ENCODE data around the gene RCOR2.

DNA sequence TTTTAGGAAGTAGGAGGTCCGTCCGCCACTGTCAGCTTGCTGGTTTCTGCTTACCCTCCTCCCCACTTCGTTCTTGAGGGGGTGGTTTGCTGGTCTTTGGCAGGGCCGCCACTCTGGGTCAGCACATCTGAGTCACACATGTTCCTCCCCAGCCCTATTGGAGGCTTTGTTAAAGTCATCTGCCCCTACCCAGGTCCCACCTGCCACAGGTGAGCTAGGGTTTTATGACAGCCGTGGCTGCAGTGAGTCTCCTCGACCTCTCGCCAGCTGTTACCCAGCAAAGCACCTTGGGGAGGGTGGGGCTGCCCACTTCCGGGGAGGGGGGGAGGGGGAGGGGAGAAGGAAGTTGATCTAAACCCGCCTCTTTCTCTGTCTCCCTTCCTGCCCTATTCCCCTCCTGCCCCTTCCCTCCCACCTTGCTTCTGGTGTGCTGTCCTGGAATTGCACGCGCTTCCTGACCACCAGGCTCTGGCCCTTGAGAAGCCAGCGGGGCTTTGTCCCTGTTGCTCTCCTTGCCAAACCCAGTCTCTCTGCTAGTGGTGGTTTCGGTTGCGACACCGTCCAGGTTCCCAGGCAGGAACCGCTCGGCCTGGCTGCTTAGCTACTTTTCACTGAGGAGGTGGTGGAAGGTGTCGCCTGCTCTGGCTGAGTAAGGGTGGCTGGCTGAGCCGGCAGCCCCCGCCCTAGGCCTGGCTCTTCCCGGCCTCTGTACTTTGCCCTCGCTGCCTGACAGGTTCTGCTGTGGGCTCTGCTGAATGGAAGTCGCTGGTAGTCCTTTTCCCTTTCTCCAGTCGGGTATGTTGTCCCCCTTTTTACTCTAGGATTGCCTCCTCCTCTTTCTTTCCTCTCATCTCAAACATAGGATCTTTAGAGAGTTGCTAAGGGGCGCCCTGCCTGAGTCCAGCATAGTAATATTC lies 28.5 kb downstream of the RCOR2 start:
- TF ChIP-seq, protein P1, sequence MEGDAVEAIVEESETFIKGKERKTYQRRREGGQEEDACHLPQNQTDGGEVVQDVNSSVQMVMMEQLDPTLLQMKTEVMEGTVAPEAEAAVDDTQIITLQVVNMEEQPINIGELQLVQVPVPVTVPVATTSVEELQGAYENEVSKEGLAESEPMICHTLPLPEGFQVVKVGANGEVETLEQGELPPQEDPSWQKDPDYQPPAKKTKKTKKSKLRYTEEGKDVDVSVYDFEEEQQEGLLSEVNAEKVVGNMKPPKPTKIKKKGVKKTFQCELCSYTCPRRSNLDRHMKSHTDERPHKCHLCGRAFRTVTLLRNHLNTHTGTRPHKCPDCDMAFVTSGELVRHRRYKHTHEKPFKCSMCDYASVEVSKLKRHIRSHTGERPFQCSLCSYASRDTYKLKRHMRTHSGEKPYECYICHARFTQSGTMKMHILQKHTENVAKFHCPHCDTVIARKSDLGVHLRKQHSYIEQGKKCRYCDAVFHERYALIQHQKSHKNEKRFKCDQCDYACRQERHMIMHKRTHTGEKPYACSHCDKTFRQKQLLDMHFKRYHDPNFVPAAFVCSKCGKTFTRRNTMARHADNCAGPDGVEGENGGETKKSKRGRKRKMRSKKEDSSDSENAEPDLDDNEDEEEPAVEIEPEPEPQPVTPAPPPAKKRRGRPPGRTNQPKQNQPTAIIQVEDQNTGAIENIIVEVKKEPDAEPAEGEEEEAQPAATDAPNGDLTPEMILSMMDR (IDR thresholded peaks at IDR 0.05; ENCODE audit: borderline replicate concordance, extremely low read depth, low read length, poor library complexity, severe bottlenecking) = no peak
- TF ChIP-seq EZH2 (IDR thresholded peaks at IDR 0.05; ENCODE audit: borderline replicate concordance, low read depth, low read length, severe bottlenecking) = no peak

All from DND-41 (cell line).